ENCODE data around the gene SNAI3. TPM values are rescaled to one million over a fixed set of nuclear protein-coding genes. Genes with fewer than 3 reads are reported as not detected.
A peak's percentile ranks its signal among the peaks of the same experiment; 100 is the strongest.

SNAI3 gene
- total RNA-seq, 1 donor from 2014 or later = under 0.01 TPM

GRCh38 chr16:88721815-88722755 lies 35.8 kb upstream of the SNAI3 start:
- no peak for DNase-seq (ENCODE audit: low read depth in 2 of 2)

GRCh38 chr16:88721236-88721635 lies 34.9 kb upstream of the SNAI3 start:
- no peak for DNase-seq (ENCODE audit: low read depth in 2 of 2)

GRCh38 chr16:88720396-88720970 lies 34.2 kb upstream of the SNAI3 start:
- DNase-seq (ENCODE audit: low read depth in 2 of 2) = no peak

GRCh38 chr16:88719933-88720296 lies 33.6 kb upstream of the SNAI3 start:
- DNase-seq (ENCODE audit: low read depth in 2 of 2) = no peak

- no peak for DNase-seq (ENCODE audit: low read depth in 2 of 2)
Measured at GRCh38 chr16:88719267-88719932, 33.1 kb upstream of the SNAI3 start.

GRCh38 chr16:88718178-88718577 lies 31.9 kb upstream of the SNAI3 start:
- peak in 1 of 2 donors; percentile 52 for DNase-seq (ENCODE audit: low read depth in 2 of 2)

GRCh38 chr16:88716601-88717001 lies 30.3 kb upstream of the SNAI3 start:
- DNase-seq (ENCODE audit: low read depth in 2 of 2) = no peak

- DNase-seq (ENCODE audit: low read depth in 2 of 2) = no peak
Measured at GRCh38 chr16:88716201-88716600, 29.9 kb upstream of the SNAI3 start.

- no peak for DNase-seq (ENCODE audit: low read depth in 2 of 2)
Measured at GRCh38 chr16:88715312-88716190, 29.2 kb upstream of the SNAI3 start.

GRCh38 chr16:88714420-88715302 lies 28.4 kb upstream of the SNAI3 start:
- DNase-seq (ENCODE audit: low read depth in 2 of 2) = no peak

GRCh38 chr16:88713568-88714419 lies 27.5 kb upstream of the SNAI3 start:
- DNase-seq (ENCODE audit: low read depth in 2 of 2) = peak in 1 of 2 donors; percentile 29

GRCh38 chr16:88713054-88713453 lies 26.7 kb upstream of the SNAI3 start:
- DNase-seq (ENCODE audit: low read depth in 2 of 2) = no peak

- DNase-seq (ENCODE audit: low read depth in 2 of 2) = no peak
Measured at GRCh38 chr16:88712362-88712979, 26.2 kb upstream of the SNAI3 start.

GRCh38 chr16:88711750-88712340 lies 25.5 kb upstream of the SNAI3 start:
- no peak for DNase-seq (ENCODE audit: low read depth in 2 of 2)

GRCh38 chr16:88710556-88710955 lies 24.2 kb upstream of the SNAI3 start:
- DNase-seq (ENCODE audit: low read depth in 2 of 2) = no peak

GRCh38 chr16:88706965-88707826 lies 20.9 kb upstream of the SNAI3 start:
- peak in 1 of 2 donors; percentile 39 for DNase-seq (ENCODE audit: low read depth in 2 of 2)

- DNase-seq (ENCODE audit: low read depth in 2 of 2) = peak; percentile 92 to 95
Measured at GRCh38 chr16:88706229-88706964, 20.1 kb upstream of the SNAI3 start, which contains the start of the genes CTU2 and RNF166. Gene CTU2, plus strand, starts transcription at chr16:88706503. Its CDS starts 28 bp downstream, at chr16:88706531. Gene RNF166, minus strand, starts transcription at chr16:88706408. Its CDS starts 83 bp downstream, at chr16:88706325.
